ENCODE measurements around the gene ASPA.

- no peak for TF ChIP-seq EZH2 (IDR thresholded peaks at IDR 0.05; ENCODE audit: insufficient read depth, low read length)
- TF ChIP-seq, protein P1, sequence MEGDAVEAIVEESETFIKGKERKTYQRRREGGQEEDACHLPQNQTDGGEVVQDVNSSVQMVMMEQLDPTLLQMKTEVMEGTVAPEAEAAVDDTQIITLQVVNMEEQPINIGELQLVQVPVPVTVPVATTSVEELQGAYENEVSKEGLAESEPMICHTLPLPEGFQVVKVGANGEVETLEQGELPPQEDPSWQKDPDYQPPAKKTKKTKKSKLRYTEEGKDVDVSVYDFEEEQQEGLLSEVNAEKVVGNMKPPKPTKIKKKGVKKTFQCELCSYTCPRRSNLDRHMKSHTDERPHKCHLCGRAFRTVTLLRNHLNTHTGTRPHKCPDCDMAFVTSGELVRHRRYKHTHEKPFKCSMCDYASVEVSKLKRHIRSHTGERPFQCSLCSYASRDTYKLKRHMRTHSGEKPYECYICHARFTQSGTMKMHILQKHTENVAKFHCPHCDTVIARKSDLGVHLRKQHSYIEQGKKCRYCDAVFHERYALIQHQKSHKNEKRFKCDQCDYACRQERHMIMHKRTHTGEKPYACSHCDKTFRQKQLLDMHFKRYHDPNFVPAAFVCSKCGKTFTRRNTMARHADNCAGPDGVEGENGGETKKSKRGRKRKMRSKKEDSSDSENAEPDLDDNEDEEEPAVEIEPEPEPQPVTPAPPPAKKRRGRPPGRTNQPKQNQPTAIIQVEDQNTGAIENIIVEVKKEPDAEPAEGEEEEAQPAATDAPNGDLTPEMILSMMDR (IDR thresholded peaks at IDR 0.05; ENCODE audit: insufficient read depth, low read depth, low read length), result no peak
Measured at GRCh38 chr17:3542410-3543088, 66.8 kb downstream of the ASPA start.
